Hepatocyte (in vitro differentiated cells): Measurements from ENCODE around the gene MRPL48. TPM values are rescaled to one million over a fixed set of nuclear protein-coding genes. Genes with fewer than 3 reads are reported as not detected.

Experiments
- DNase-seq: peaks from one replicate; pipeline ENCODE4 v3.0.0-alpha.2; 2016; ENCODE audit warnings: low spot score
- H2AFZ ChIP-seq: fragments of 200-600 bp; sonication (generic); 2 replicates; pipeline ENCODE4 v1.6.0; 2016; ENCODE audit warnings: antibody characterized with exemption, mild to moderate bottlenecking
- H3K27ac ChIP-seq: fragments of 200-600 bp; sonication (generic); 2 replicates; pipeline ENCODE4 v1.5.1; 2016; ENCODE audit warnings: mild to moderate bottlenecking
- H3K27me3 ChIP-seq: fragments of 200-600 bp; sonication (generic); 2 replicates; pipeline ENCODE4 v1.6.1; 2016
- H3K36me3 ChIP-seq: fragments of 200-600 bp; sonication (generic); replicated peaks from 2 replicates; pipeline ENCODE4 v1.5.1; 2016; ENCODE audit warnings: low read depth; ENCODE audit not compliant: insufficient read depth
- H3K4me1 ChIP-seq: fragments of 200-600 bp; sonication (generic); 2 replicates; pipeline ENCODE4 v1.5.1; 2016; ENCODE audit warnings: mild to moderate bottlenecking, moderate library complexity; ENCODE audit not compliant: insufficient read depth
- H3K4me2 ChIP-seq: fragments of 200-600 bp; sonication (generic); 2 replicates; pipeline ENCODE4 v1.6.0; 2016
- H3K4me3 ChIP-seq: fragments of 200-600 bp; sonication (generic); 2 replicates; pipeline ENCODE4 v1.5.1; 2016; ENCODE audit warnings: mild to moderate bottlenecking
- H3K79me2 ChIP-seq: fragments of 200-600 bp; sonication (generic); 2 replicates; pipeline ENCODE4 v1.6.0; 2017; ENCODE audit warnings: mild to moderate bottlenecking
- H3K9me2 ChIP-seq: fragments of 200-600 bp; sonication (generic); replicated peaks from 2 replicates; pipeline ENCODE4 v1.6.0; 2017; ENCODE audit warnings: mild to moderate bottlenecking; ENCODE audit not compliant: insufficient read depth
- H3K9me3 ChIP-seq: fragments of 200-600 bp; sonication (generic); 2 replicates; pipeline ENCODE4 v1.5.1; 2016; ENCODE audit warnings: low read depth, mild to moderate bottlenecking
- H4K20me1 ChIP-seq: fragments of 200-600 bp; sonication (generic); 2 replicates; pipeline ENCODE4 v1.6.0; 2016; ENCODE audit warnings: mild to moderate bottlenecking; ENCODE audit not compliant: insufficient read depth, poor library complexity, severe bottlenecking
- EZH2 ChIP-seq: fragments of 200-600 bp; sonication (generic); IDR thresholded peaks from 2 replicates; pipeline ENCODE4 v1.6.1; 2016; ENCODE audit warnings: antibody characterized with exemption, mild to moderate bottlenecking, borderline replicate concordance
- EZH2phosphoT487 ChIP-seq: fragments of 200-600 bp; sonication (generic); IDR thresholded peaks from one replicate; pipeline ENCODE4 v1.6.1; 2018; ENCODE audit warnings: antibody characterized with exemption, mild to moderate bottlenecking, low read depth, moderate library complexity; ENCODE audit not compliant: unreplicated experiment, severe bottlenecking
- WGBS: methylation state at CpG from one replicate; pipeline ENCODE4 v1.1.6; 2016; ENCODE audit warnings: low lambda C conversion rate; ENCODE audit errors: missing lambda C conversion rate; 5-methylcytosine and 5-hydroxymethylcytosine counted together
- polyA plus RNA-seq: library from polyadenylated mRNA; unstranded; fragments of >200 nt; fragmentation: Nextera tagmentation; extraction: Ambion mirVana; gene quantifications from 2 replicates; pipeline ENCODE4 v1.2.1, GENCODE V29; 2016
- total RNA-seq: library from RNA; depleted of rRNA; stranded (reverse); fragments of >200 nt; gene quantifications from 2 replicates; pipeline ENCODE4 v1.2.3, GENCODE V29; 2014
- TF ChIP-seq, protein P1 (sequence below): fragments of 200-600 bp; sonication (generic); IDR thresholded peaks from 2 replicates; pipeline ENCODE4 v1.5.1; 2016; ENCODE audit warnings: antibody characterized with exemption, mild to moderate bottlenecking; ENCODE audit not compliant: poor library complexity

The MRPL48 gene
- total and polyA plus RNA-seq, 2 experiments from 2014 or later: 25.9 to 59.1 TPM

DNA sequence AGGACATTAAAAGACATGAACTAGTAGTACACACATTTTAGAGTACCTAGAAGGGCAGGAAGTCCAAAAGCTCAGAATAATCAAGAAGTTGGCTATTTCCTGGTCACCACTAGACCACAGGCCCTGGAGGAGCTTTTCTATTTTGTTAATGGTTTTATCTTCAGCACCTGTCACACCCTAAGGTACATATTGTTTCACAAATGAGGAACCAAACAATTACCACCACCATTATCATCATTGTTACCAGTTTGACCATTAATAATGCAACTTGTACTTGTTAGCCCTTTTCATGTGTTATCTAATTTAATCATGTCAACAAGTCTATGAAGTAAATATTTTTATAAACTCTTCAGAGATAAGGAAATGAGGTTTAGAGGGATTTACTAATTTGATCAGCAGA lies 4.9 kb downstream of the MRPL48 start:
- peaks cover 26% of the 10 kb centered on the region for H3K79me2 ChIP-seq
- TF ChIP-seq EZH2 (no peak), EZH2phosphoT487 (no peak)
- TF ChIP-seq, protein P1, sequence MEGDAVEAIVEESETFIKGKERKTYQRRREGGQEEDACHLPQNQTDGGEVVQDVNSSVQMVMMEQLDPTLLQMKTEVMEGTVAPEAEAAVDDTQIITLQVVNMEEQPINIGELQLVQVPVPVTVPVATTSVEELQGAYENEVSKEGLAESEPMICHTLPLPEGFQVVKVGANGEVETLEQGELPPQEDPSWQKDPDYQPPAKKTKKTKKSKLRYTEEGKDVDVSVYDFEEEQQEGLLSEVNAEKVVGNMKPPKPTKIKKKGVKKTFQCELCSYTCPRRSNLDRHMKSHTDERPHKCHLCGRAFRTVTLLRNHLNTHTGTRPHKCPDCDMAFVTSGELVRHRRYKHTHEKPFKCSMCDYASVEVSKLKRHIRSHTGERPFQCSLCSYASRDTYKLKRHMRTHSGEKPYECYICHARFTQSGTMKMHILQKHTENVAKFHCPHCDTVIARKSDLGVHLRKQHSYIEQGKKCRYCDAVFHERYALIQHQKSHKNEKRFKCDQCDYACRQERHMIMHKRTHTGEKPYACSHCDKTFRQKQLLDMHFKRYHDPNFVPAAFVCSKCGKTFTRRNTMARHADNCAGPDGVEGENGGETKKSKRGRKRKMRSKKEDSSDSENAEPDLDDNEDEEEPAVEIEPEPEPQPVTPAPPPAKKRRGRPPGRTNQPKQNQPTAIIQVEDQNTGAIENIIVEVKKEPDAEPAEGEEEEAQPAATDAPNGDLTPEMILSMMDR: no peak
- H3K4me2 ChIP-seq: no peak overlapping the region
- no peaks in the 10 kb centered on the region for H4K20me1 ChIP-seq
- H3K4me1 ChIP-seq: peaks cover 6% of the 10 kb centered on the region
- H3K4me3 ChIP-seq: no peak overlapping the region
- no peak overlapping the region for H2AFZ ChIP-seq
- H3K27ac ChIP-seq: no peak overlapping the region
- H3K27me3 ChIP-seq: no peaks in the 10 kb centered on the region
- no peaks in the 10 kb centered on the region for H3K9me3 ChIP-seq
- DNase-seq: no peak
- no peaks in the 10 kb centered on the region for H3K36me3 ChIP-seq
- H3K9me2 ChIP-seq: no peaks in the 10 kb centered on the region

DNA sequence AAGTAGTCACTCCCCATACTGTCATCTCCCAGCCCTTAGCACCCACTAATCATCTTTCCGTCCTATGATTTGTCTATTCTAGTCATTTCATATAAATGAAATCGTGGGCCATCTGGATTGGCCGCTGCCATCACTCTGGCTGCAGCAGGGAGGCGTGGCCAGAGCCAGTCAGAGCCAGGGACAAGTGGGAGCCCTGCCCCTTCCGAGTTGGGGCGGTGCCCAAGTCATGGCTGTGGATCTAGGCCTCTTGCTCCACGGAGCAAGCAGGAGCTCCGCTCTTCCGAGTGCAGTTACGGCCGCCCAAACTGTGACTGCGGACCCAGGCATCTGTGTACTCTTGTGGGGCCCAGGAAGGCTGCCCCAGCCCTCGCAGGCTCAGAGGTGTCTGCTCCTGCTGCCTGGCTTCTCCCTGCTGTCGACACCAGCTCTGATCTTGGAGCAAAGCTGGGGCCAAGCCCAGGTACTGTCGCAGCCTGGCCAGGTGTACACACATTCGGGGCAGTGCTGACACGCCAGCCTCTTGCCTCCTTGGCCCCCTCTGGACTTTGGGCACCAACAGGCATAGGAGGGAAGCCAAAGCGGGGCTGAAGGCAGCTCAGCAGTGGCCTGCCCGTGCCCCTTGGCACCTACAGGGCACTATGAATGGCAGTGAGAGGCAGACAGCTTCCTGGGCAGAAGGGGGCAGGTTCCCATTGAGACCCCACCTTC lies 8.4 kb downstream of the MRPL48 start:
- H3K27ac ChIP-seq: no peak overlapping the region
- peaks cover 17% of the 10 kb centered on the region for H3K79me2 ChIP-seq
- H3K4me3 ChIP-seq: no peak overlapping the region
- DNase-seq: no peak
- H3K9me3 ChIP-seq: no peaks in the 10 kb centered on the region
- H3K36me3 ChIP-seq: no peaks in the 10 kb centered on the region
- no peak overlapping the region for H2AFZ ChIP-seq
- H4K20me1 ChIP-seq: no peaks in the 10 kb centered on the region
- H3K9me2 ChIP-seq: no peaks in the 10 kb centered on the region
- H3K27me3 ChIP-seq: no peaks in the 10 kb centered on the region
- no peaks in the 10 kb centered on the region for H3K4me1 ChIP-seq
- H3K4me2 ChIP-seq: no peak overlapping the region
- TF ChIP-seq, protein P1: no peak
- TF ChIP-seq EZH2 (no peak), EZH2phosphoT487 (no peak)
- 95% methylated on average over 19 of the region's 19 CpGs for WGBS

DNA sequence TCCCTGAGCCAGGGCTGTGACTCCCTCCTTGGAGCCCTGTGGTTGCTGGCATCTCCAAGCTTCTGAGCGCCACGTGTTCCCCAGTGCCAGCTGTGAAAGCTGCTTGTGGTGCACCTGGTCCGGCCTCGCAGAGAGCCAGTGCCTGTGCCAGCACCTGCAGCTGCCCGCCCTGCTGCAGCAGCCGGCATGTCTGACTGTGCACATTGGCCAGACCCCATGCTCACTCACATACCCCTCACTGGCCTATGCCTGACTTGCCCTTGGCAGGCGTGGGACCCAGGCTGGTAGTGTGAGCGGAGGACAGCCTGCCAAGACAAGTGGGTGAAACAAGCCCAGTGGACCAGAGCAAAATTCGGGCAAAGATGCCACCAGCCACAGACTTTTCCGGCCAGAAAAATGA lies 9.8 kb downstream of the MRPL48 start:
- no peaks in the 10 kb centered on the region for H4K20me1 ChIP-seq
- no peak for TF ChIP-seq EZH2
- TF ChIP-seq EZH2phosphoT487: no peak
- TF ChIP-seq, protein P1: no peak
- H3K4me2 ChIP-seq: no peak overlapping the region
- H3K27me3 ChIP-seq: no peaks in the 10 kb centered on the region
- H3K4me1 ChIP-seq: no peaks in the 10 kb centered on the region
- peaks cover 14% of the 10 kb centered on the region for H3K79me2 ChIP-seq
- no peak overlapping the region for H3K27ac ChIP-seq
- no peaks in the 10 kb centered on the region for H3K36me3 ChIP-seq
- no peak overlapping the region for H3K4me3 ChIP-seq
- WGBS: 98% methylated on average over 10 of the region's 10 CpGs
- H2AFZ ChIP-seq: no peak overlapping the region
- no peak for DNase-seq
- no peaks in the 10 kb centered on the region for H3K9me2 ChIP-seq
- H3K9me3 ChIP-seq: no peaks in the 10 kb centered on the region
